ENCODE results near the gene KLF6. TPM values are rescaled to one million over a fixed set of nuclear protein-coding genes. Genes with fewer than 3 reads are reported as not detected.

KLF6 gene
- total and polyA plus RNA-seq, 2 donors (not counting 1 experiment from before 2014, with no cell fraction given): 175 to 921 TPM

DNA sequence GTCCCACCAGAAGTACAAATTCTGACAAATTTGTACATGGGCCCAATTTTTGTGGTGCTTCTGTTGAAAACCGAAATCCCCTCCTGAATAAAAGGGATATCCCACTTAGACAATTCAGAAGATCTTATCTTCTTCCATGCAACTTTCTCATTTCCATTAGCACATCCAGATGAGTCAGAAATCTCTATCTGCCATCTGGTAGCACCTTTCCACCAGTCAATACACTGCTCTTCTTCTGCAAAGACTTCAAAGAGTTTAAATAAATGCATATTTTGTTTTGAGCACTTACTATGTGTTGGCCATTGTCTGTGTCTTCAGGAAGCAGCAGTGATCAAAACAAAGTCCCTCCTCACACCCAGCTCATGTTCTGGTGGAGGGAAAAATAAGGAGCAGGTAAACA is 12.7 kb upstream of the KLF6 start:
- Mint-ChIP-seq H3K4me1 (peaks cover 2% of the 10 kb centered on the region), H3K27ac (no peak overlapping the region), H3K9me3 (ENCODE audit: insufficient read depth) (no peaks in the 10 kb centered on the region), H3K4me3 (no peak overlapping the region), H3K27me3 (no peaks in the 10 kb centered on the region)
- intact Hi-C loops (cut with micrococcal nuclease): no loop called here
- WGBS (ENCODE audit: insufficient coverage): 100% methylated on average over 1 of the region's 1 CpG
- no peaks in the 10 kb centered on the region for H3K79me2 ChIP-seq (ENCODE audit: control insufficient read depth, insufficient read depth, low read length)
- H2AFZ ChIP-seq (ENCODE audit: insufficient read depth, low read depth, low read length, poor library complexity, severe bottlenecking): no peak overlapping the region
- H3K27ac ChIP-seq (ENCODE audit: low read length in 2 of 2): no peak overlapping the region
- TF ChIP-seq, protein P1, sequence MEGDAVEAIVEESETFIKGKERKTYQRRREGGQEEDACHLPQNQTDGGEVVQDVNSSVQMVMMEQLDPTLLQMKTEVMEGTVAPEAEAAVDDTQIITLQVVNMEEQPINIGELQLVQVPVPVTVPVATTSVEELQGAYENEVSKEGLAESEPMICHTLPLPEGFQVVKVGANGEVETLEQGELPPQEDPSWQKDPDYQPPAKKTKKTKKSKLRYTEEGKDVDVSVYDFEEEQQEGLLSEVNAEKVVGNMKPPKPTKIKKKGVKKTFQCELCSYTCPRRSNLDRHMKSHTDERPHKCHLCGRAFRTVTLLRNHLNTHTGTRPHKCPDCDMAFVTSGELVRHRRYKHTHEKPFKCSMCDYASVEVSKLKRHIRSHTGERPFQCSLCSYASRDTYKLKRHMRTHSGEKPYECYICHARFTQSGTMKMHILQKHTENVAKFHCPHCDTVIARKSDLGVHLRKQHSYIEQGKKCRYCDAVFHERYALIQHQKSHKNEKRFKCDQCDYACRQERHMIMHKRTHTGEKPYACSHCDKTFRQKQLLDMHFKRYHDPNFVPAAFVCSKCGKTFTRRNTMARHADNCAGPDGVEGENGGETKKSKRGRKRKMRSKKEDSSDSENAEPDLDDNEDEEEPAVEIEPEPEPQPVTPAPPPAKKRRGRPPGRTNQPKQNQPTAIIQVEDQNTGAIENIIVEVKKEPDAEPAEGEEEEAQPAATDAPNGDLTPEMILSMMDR (IDR thresholded peaks at IDR 0.05): no peak
- no peak for TF ChIP-seq EZH2 (IDR thresholded peaks at IDR 0.05; ENCODE audit: borderline replicate concordance, insufficient read depth, low read depth, low read length, poor library complexity, severe bottlenecking)
- H3K27me3 ChIP-seq (replicated peaks in 1 of 4; ENCODE audit: control extremely low read depth in 1 of 4, control insufficient read depth in 3 of 4, insufficient read depth in 4 of 4, low read length in 3 of 4): no peaks in the 10 kb centered on the region
- no peaks in the 10 kb centered on the region for H3K36me3 ChIP-seq (replicated peaks in 1 of 2; ENCODE audit: control extremely low read depth in 1 of 2, control insufficient read depth in 1 of 2, extremely low read depth in 1 of 2, insufficient read depth in 2 of 2, low read length in 1 of 2)
- ChIA-PET POLR2A (no interaction called here), CTCF (no interaction called here)
- peaks cover under 1 to 2% of the 10 kb centered on the region in 2 donors for H3K4me1 ChIP-seq (ENCODE audit: control insufficient read depth in 2 of 2, insufficient read depth in 2 of 2, low read length in 2 of 2)
- no peak overlapping the region for H3K4me2 ChIP-seq (replicated peaks; ENCODE audit: low read depth, low read length, poor library complexity, severe bottlenecking)
- ATAC-seq (ENCODE audit: low read depth) (no peak), DNase-seq (no peak)
- H3K9me3 ChIP-seq (ENCODE audit: control extremely low read depth in 1 of 3, control insufficient read depth in 2 of 3, insufficient read depth in 1 of 3, low read length in 2 of 3): no peaks in the 10 kb centered on the region
- H3K9ac ChIP-seq (ENCODE audit: low read length): no peak overlapping the region
- H4K20me1 ChIP-seq (ENCODE audit: control insufficient read depth, insufficient read depth, low read length, poor library complexity, severe bottlenecking): no peaks in the 10 kb centered on the region
- H3K4me3 ChIP-seq (ENCODE audit: control extremely low read depth in 1 of 5, extremely low read depth in 1 of 5, insufficient read depth in 1 of 5, low read depth in 2 of 5, low read length in 4 of 5): no peak overlapping the region

DNA sequence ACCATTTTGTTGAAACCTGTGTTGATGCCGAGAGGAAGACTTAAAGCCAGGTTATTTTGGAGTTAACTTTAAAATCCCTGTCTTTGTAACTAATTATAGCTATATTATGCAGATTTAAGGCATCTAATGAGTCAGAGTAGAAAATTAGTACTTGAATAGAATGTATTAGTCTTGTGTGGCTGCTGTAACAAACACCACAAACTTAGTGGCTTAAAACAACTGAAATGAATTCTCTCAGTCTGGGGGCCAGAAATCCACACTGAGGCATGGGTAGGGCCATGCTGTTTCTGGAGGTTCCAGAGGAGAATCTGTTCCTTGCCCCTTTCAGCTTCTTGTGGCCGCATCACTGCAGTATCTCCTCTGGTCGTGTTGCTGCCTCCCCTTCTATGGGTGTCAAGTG is 8.5 kb upstream of the KLF6 start:
- DNase-seq (no peak), ATAC-seq (ENCODE audit: low read depth) (no peak)
- H3K4me2 ChIP-seq (replicated peaks; ENCODE audit: low read depth, low read length, poor library complexity, severe bottlenecking): no peak overlapping the region
- no peak overlapping the region for H3K4me3 ChIP-seq (ENCODE audit: control extremely low read depth in 1 of 5, extremely low read depth in 1 of 5, insufficient read depth in 1 of 5, low read depth in 2 of 5, low read length in 4 of 5)
- H2AFZ ChIP-seq (ENCODE audit: insufficient read depth, low read depth, low read length, poor library complexity, severe bottlenecking): no peak overlapping the region
- H3K9me3 ChIP-seq (ENCODE audit: control extremely low read depth in 1 of 3, control insufficient read depth in 2 of 3, insufficient read depth in 1 of 3, low read length in 2 of 3): peaks cover 0 to 3% (median 1%) of the 10 kb centered on the region in 3 donors
- H3K9me3 Mint-ChIP-seq (ENCODE audit: insufficient read depth): peaks cover 6% of the 10 kb centered on the region
- H3K9ac ChIP-seq (ENCODE audit: low read length): no peak overlapping the region
- intact Hi-C loops (cut with micrococcal nuclease): no loop called here
- peaks cover 9 to 10% of the 10 kb centered on the region in 2 donors for H3K4me1 ChIP-seq (ENCODE audit: control insufficient read depth in 2 of 2, insufficient read depth in 2 of 2, low read length in 2 of 2)
- H4K20me1 ChIP-seq (ENCODE audit: control insufficient read depth, insufficient read depth, low read length, poor library complexity, severe bottlenecking): no peaks in the 10 kb centered on the region
- TF ChIP-seq, protein P1 (IDR thresholded peaks at IDR 0.05): no peak
- TF ChIP-seq EZH2 (IDR thresholded peaks at IDR 0.05; ENCODE audit: borderline replicate concordance, insufficient read depth, low read depth, low read length, poor library complexity, severe bottlenecking): no peak
- H3K27ac ChIP-seq (ENCODE audit: low read length in 2 of 2): no peak overlapping the region
- no peaks in the 10 kb centered on the region for H3K27me3 ChIP-seq (replicated peaks in 1 of 4; ENCODE audit: control extremely low read depth in 1 of 4, control insufficient read depth in 3 of 4, insufficient read depth in 4 of 4, low read length in 3 of 4)
- 100% methylated on average over 2 of the region's 3 CpGs for WGBS (ENCODE audit: insufficient coverage)
- no peaks in the 10 kb centered on the region for H3K79me2 ChIP-seq (ENCODE audit: control insufficient read depth, insufficient read depth, low read length)
- CTCF ChIA-PET: no interaction called here
- H3K4me3 Mint-ChIP-seq: no peak overlapping the region
- H3K4me1 Mint-ChIP-seq: peaks cover 14% of the 10 kb centered on the region
- POLR2A ChIA-PET: interaction anchor here (0.6 to 4.5 kb wide), 3 partner anchors 8 to 54 kb away, joined by 3 to 21 read pairs (median 6); partner anchors contain the start of gene KLF6
- H3K36me3 ChIP-seq (replicated peaks in 1 of 2; ENCODE audit: control extremely low read depth in 1 of 2, control insufficient read depth in 1 of 2, extremely low read depth in 1 of 2, insufficient read depth in 2 of 2, low read length in 1 of 2): no peaks in the 10 kb centered on the region
- no peaks in the 10 kb centered on the region for H3K27me3 Mint-ChIP-seq
- H3K27ac Mint-ChIP-seq: no peak overlapping the region
